NT2/D1 (cell line): ENCODE results near the gene KISS1R.

Experiments used
- SUZ12 ChIP-seq: IDR thresholded peaks from 2 replicates; pipeline ENCODE4 v1.6.1; 2011; ENCODE audit not compliant: insufficient read length, insufficient read depth; ENCODE audit errors: extremely low read depth
- YY1 ChIP-seq: IDR thresholded peaks from 2 replicates; pipeline ENCODE4 v1.6.1; 2011; ENCODE audit not compliant: insufficient read length, insufficient read depth

- TF ChIP-seq SUZ12, result no peak
- TF ChIP-seq YY1, result no peak
These were observed 29.5 kb upstream of the KISS1R start for GRCh38 chr19:887599-887998.
